GM13977 (cell line): ENCODE data around the gene PRF1.
A peak's percentile ranks its signal among the peaks of the same experiment; 100 is the strongest.

Experiments
- DNase-seq: peaks from one replicate; pipeline ENCODE4 v3.0.0; 2012; ENCODE audit warnings: low spot score
- in situ Hi-C: fragments of 300-500 bp; cut with MboI; formaldehyde crosslinking; loops from one replicate; pipeline ENCODE4 v1.12.0; 2022; ENCODE audit warnings: low sequenced_read_pairs, low pct_unique_long_range_greater_than_20kb, mixed read lengths, inconsistent platforms; ENCODE audit not compliant: unreplicated experiment
- TF ChIP-seq, protein P1 (sequence below): IDR thresholded peaks from 2 replicates; pipeline ENCODE4 v1.5.1; 2012; ENCODE audit warnings: mild to moderate bottlenecking, control low read depth; ENCODE audit not compliant: insufficient read depth; ENCODE audit errors: extremely low read depth, missing control alignments

The PRF1 gene

DNA sequence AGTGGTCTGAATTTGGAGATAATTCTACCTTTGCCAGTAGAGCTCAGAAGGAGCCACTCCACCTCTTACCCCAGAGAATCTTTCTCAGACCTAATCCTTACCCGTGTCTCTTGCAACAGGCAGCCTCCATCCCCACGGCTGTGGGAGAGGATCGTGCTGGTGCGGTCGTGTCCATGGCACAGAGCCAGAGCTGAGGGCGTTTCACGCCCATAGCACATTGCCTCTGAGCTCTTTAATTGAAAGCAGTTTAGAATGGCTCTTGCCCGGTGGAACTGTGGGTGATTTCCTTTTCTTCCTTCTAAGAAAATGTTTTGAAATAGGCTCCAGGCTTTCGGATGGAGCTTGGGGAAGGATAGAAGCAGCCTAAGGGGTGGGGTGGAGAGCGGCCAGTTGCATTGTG, 41.5 kb downstream of the PRF1 start:
- TF ChIP-seq, protein P1, sequence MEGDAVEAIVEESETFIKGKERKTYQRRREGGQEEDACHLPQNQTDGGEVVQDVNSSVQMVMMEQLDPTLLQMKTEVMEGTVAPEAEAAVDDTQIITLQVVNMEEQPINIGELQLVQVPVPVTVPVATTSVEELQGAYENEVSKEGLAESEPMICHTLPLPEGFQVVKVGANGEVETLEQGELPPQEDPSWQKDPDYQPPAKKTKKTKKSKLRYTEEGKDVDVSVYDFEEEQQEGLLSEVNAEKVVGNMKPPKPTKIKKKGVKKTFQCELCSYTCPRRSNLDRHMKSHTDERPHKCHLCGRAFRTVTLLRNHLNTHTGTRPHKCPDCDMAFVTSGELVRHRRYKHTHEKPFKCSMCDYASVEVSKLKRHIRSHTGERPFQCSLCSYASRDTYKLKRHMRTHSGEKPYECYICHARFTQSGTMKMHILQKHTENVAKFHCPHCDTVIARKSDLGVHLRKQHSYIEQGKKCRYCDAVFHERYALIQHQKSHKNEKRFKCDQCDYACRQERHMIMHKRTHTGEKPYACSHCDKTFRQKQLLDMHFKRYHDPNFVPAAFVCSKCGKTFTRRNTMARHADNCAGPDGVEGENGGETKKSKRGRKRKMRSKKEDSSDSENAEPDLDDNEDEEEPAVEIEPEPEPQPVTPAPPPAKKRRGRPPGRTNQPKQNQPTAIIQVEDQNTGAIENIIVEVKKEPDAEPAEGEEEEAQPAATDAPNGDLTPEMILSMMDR = no peak
- no peak for DNase-seq
- in situ Hi-C loops = loop anchor here (25.0 kb wide), 1 partner anchor 326 kb away; the partner anchor contains the start of gene PCBD1

DNA sequence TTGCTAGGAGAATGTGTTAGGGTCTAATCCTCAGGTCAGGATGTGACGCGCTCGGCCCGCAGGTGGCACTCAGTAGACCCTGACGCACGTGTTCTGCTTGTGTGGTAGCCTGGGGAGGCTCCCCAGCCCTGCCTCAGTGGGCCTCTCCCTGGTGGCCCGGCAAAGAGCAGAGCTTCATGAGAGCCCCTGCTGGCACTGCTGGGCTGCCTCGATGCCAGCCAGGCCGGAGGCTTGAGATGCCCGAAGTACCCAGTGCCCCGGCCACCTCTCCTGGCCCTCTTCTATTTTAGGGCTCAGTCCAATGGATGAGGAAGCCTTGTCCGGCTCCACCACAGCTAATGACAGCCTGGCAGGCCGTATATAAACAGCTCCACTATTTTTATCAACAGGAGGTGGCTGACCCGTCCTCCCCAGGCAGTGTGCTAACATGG, 42.0 kb downstream of the PRF1 start:
- TF ChIP-seq, protein P1 = no peak
- in situ Hi-C loops = loop anchor here (25.0 kb wide), 1 partner anchor 327 kb away; the partner anchor contains the start of gene PCBD1
- no peak for DNase-seq

DNA sequence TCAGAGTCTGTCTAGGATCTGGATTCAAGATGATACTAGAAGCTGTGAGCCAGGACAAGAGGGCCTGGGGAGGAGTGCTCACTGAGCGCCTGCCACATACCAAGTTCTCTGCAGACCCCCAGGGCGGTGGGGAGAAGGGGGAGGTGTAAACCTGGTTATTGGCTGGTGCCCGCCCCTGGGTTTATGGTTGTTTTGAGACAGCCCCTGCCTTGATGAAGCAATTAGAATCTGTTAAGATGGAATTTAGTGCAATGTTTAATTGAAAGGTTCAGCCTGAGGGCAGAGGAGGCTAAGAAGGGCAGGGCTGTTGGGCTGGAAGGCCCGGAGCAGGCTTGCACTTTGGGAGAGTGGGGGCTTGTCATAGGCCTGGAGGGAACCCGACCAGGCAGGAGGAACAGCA, 42.7 kb downstream of the PRF1 start:
- no peak for DNase-seq
- in situ Hi-C loops = loop anchor here (25.0 kb wide), 1 partner anchor 327 kb away; the partner anchor contains the start of gene PCBD1
- TF ChIP-seq, protein P1 = no peak

DNA sequence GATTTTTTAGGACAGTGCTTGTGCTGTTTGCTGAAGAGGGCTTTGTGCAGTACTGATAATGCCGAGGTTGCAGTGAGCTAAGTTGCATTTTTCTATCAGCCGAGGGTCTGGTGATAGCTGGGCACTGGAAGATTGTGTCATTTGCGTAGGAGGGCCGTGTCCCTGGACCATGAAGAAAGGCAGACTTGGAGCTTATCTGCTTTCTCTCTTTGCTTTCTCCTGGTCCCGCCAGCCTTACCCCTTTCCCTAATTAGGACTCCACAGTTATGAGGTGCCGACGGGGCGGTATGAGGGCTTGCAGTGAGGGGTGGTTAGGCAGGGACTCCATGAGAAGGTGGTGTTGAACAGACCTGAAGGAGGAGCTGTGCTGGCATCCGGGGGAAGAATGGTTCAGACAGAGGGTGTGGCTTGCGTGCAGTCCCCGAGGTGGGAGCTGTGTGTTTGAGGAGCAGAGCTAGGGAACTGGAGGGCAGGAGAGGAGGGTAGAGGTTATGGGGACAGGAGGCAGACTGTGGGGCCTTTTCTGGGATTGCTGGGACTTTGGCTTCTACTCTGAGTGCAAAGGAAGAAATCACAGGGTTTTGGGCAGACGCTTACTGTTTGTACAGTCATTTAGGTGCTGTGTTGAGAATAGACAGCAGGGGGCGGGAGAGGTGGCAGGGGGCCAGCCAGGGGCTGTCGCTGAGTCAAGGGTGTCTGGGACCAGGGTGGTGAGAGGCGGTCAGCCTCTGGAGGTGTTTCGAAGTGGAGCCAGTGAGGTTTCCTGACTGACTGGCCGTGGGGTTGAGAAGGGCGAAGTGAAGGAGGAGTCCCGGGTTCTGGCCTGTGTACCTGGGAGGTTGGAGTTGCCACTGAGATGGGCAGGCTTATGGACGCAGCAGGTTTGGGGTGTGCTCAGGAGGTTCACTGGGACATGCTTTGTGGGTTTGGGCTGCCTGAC, 43.4 kb downstream of the PRF1 start:
- peak; percentile 84 for DNase-seq
- in situ Hi-C loops = loop anchor here (25.0 kb wide), 1 partner anchor 328 kb away; the partner anchor contains the start of gene PCBD1
- TF ChIP-seq, protein P1 = peak; percentile 76

DNA sequence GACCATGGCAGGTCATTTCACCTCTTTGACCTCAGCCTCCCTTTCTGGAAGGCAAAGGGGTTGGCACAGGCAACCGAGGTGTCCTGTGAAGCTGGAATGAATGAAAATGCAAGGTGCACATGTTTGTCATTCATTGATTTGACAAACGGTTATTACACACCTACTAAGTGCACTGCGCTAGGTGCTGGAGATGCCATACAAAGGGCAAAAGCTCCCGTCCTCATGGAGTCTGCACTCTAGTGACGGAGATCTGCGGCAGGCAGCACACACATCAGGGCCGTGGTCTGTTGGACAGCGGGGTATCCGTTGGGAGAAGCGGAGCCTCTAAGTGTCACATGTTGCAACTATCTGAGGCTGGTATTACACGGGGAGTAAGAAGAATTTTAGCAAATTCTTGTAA, 44.2 kb downstream of the PRF1 start:
- TF ChIP-seq, protein P1 = no peak
- in situ Hi-C loops = loop anchor here (25.0 kb wide), 1 partner anchor 329 kb away; the partner anchor contains the start of gene PCBD1
- DNase-seq = no peak

DNA sequence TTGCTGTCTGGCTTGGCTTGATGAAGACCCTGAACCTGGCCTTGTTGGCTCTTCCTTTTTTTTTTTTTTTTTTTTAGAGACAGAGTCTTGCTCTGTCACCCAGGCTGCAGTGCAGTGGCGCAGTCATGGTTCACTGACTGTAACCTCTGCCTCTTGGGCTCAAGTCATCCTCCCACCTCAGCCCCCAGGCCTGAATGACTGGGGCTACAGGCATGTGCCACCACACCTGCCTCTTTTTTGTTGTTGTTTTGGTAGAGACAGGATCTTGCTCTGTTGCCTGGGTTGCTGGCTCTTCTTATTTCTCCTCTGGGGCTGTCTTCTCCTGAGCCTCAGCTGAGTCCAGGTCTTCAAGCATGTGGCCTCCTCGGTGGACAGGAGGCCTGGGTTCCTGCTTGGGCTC, 44.7 kb downstream of the PRF1 start:
- TF ChIP-seq, protein P1 = no peak
- no peak for DNase-seq
- in situ Hi-C loops = loop anchor here (25.0 kb wide), 1 partner anchor 329 kb away; the partner anchor contains the start of gene PCBD1
